Ovary (tissue), 9 donors: ENCODE measurements around the gene ACVR1C. TPM values are rescaled to one million over a fixed set of nuclear protein-coding genes. Genes with fewer than 3 reads are reported as not detected.

ENCODE experiments used
- DNase-seq, 5 donors: peaks; one replicate each; pipeline ENCODE4 v3.0.0-alpha.2; 2019 to 2020
- H3K27ac ChIP-seq, 2 donors: fragments of 200-600 bp; one replicate each; pipeline versions ENCODE4 v1.5.1 to v1.8.0; 2019 to 2022
- H3K27me3 ChIP-seq: fragments of 200-600 bp; one replicate; pipeline ENCODE4 v1.8.0; 2022
- H3K36me3 ChIP-seq: fragments of 200-600 bp; sonication (generic); one replicate; pipeline ENCODE4 v1.5.1; 2019
- H3K4me1 ChIP-seq: one replicate; pipeline ENCODE4 v1.8.1; 2013; ENCODE audit warnings: mild to moderate bottlenecking, moderate library complexity; ENCODE audit not compliant: insufficient read depth
- H3K4me3 ChIP-seq: fragments of 200-600 bp; sonication (generic); one replicate; pipeline ENCODE4 v1.5.1; 2017
- H3K9me3 ChIP-seq, 2 donors: fragments of 200-600 bp in 1 of 2; sonication (generic) in 1 of 2; one replicate each; pipeline versions ENCODE4 v1.5.1 to v1.8.1; 2013 to 2019; ENCODE audit warnings: mild to moderate bottlenecking in 1 of 2, moderate library complexity in 1 of 2
- EP300 ChIP-seq: sonication (generic); formaldehyde crosslinking; IDR thresholded peaks from one replicate; pipeline ENCODE4 v1.6.1; 2017; ENCODE audit warnings: antibody characterized with exemption
- POLR2A ChIP-seq: fragments of 450-650 bp; IDR thresholded peaks from one replicate; pipeline ENCODE4 v1.6.1; 2017; ENCODE audit warnings: antibody characterized with exemption, mild to moderate bottlenecking, moderate library complexity
- WGBS, 3 donors: extraction: QIAGEN DNeasy Blood & Tissue Kit in 1 of 3; methylation state at CpG; one replicate each; pipeline versions ENCODE4 v1.1.5 to v1.1.7; 2013 to 2017; 5-methylcytosine and 5-hydroxymethylcytosine counted together
- intact Hi-C, 4 donors: fragments of 100-400 bp; cut with DNase I; formaldehyde crosslinking; loops; one replicate each; pipeline versions ENCODE4 v1.11.0 to v1.15.1; 2022 to 2023
- polyA plus RNA-seq, 2 donors: library from polyadenylated mRNA; stranded (reverse); fragments of 200-250 nt in 1 of 2; fragments of 350-450 nt in 1 of 2; fragmentation: Illumina TruSeq in 1 of 2; extraction: RNeasy Lipid Tissue Mini Kit (QIAGEN cat#74804) in 1 of 2; gene quantifications; one replicate each; pipeline ENCODE4 v1.2.3, GENCODE V29; 2013 to 2014
- total RNA-seq, 7 donors: library from RNA; depleted of rRNA in 2 of 7; stranded (reverse); fragments of >200 nt in 2 of 7; fragmentation: NEBNext Ultra II Directional in 3 of 7; extraction: Animal tissue kit (Norgen Biotek cat#: 25700) in 3 of 7; gene quantifications; one replicate each; pipeline versions ENCODE4 v1.1.0 to v1.2.4, GENCODE V29; 2016 to 2023
- TF ChIP-seq, protein P1 (sequence below), 3 donors: fragments of 450-650 bp in 2 of 3; fragments of 200-600 bp in 1 of 3; IDR thresholded peaks; one replicate each; pipeline versions ENCODE4 v1.5.1 to v1.8.0; 2016 to 2022; ENCODE audit warnings: antibody characterized with exemption in 3 of 3, mild to moderate bottlenecking in 1 of 3
- donor health status: DM: no; HTN: no; CAD: no; lungs with moderate emphysema.
- donor health status: DM: no; HTN: no; CAD: no.
- donor health status: Bipolar disorder and iron deficiency.
- donor health status: DM: yes; HTN: yes; CAD: no.
- donor health status: DM: no; HTN: no; CAD: no.
- donor health status: DM: yes; HTN: yes; CAD: no.

Gene ACVR1C
- total and polyA plus RNA-seq, 9 donors, result 0.45 to 8.7 (median 1.8) TPM

DNA sequence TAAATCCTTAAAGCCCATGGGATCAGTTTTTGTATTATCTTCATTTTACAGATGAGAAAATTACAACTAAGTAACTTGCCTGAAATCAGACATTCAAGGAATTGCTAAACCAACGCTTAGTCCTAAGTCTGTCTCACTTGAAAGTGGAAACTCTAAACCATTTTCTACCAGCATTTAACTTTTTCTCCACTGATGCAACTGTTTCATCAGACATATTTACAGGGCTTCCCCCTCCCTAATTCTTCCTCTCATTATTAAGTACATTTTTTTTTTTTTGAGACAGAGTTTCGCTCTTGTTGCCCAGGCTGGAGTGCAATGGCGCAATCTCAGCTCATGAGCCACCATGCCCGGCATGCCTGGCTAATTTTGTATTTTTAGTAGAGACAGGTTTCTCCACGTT lies 88.6 kb downstream of the ACVR1C start:
- Histone ChIP-seq H3K36me3 (no peaks in the 10 kb centered on the region), H3K27me3 (no peaks in the 10 kb centered on the region), H3K4me3 (no peak overlapping the region), H3K27ac (no peak overlapping the region), H3K4me1 (no peaks in the 10 kb centered on the region), H3K9me3 (no peaks in the 10 kb centered on the region)
- no peak for DNase-seq
- TF ChIP-seq EP300 (no peak), POLR2A (no peak)
- TF ChIP-seq, protein P1, sequence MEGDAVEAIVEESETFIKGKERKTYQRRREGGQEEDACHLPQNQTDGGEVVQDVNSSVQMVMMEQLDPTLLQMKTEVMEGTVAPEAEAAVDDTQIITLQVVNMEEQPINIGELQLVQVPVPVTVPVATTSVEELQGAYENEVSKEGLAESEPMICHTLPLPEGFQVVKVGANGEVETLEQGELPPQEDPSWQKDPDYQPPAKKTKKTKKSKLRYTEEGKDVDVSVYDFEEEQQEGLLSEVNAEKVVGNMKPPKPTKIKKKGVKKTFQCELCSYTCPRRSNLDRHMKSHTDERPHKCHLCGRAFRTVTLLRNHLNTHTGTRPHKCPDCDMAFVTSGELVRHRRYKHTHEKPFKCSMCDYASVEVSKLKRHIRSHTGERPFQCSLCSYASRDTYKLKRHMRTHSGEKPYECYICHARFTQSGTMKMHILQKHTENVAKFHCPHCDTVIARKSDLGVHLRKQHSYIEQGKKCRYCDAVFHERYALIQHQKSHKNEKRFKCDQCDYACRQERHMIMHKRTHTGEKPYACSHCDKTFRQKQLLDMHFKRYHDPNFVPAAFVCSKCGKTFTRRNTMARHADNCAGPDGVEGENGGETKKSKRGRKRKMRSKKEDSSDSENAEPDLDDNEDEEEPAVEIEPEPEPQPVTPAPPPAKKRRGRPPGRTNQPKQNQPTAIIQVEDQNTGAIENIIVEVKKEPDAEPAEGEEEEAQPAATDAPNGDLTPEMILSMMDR (IDR thresholded peaks at IDR 0.05), result no peak
- intact Hi-C loops, result no loop called here
- WGBS, 3 donors, result 90 to 95% (median 93%) methylated on average over 5 of the region's 5 CpGs

DNA sequence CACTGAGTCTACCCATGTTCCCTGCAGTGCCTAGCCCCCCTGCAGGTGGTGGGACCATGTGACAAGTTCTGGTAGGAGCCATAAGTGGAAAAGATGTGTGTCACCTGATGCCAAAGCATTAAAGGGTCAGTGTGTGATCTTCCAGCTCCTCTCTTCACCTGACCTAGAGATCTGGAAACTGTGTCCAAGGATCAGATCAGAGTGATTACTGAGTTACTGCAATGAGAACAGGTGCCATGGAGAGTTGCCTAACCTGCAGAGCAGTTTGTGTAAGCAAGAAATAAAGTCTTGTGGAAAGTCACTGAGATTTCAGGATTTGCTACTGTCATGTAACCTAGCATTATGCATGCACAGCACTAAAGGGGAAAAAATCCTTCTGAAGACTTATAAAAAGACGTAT lies 90.6 kb downstream of the ACVR1C start:
- Histone ChIP-seq H3K4me1 (no peaks in the 10 kb centered on the region), H3K9me3 (no peaks in the 10 kb centered on the region), H3K27ac (no peak overlapping the region), H3K27me3 (no peaks in the 10 kb centered on the region), H3K4me3 (no peak overlapping the region), H3K36me3 (no peaks in the 10 kb centered on the region)
- intact Hi-C loops, result no loop called here
- TF ChIP-seq EP300, result no peak
- TF ChIP-seq, protein P1 (IDR thresholded peaks at IDR 0.05), result no peak
- TF ChIP-seq POLR2A, result no peak
- WGBS, 3 donors, result 91 to 94% (median 93%) methylated on average over 1 of the region's 1 CpG
- no peak for DNase-seq

DNA sequence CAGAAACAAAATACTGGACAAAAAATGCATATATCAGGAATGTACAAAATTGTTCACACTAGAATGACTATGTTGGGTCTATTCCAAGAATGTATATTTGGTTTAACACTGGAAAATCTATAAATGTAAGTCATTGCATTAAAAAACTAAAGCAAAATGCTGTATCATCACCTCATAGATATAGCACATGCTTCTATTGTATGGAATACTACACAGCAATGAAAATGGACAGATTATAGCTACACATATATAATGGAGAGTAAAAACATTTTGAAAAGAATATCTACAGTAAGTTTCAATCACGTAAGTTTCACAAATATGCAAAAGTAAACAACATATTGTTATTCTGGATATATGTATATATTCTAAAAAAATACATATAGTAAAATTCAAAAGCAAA lies 91.8 kb downstream of the ACVR1C start:
- H3K27ac ChIP-seq, result no peak overlapping the region
- H3K4me1 ChIP-seq, result no peaks in the 10 kb centered on the region
- no peak for DNase-seq
- no peak overlapping the region for H3K4me3 ChIP-seq
- H3K9me3 ChIP-seq, result no peaks in the 10 kb centered on the region
- no peaks in the 10 kb centered on the region for H3K27me3 ChIP-seq
- H3K36me3 ChIP-seq, result no peaks in the 10 kb centered on the region
- 81 to 91% (median 88%) methylated on average over 1 of the region's 1 CpG for WGBS, 3 donors
- TF ChIP-seq, protein P1 (IDR thresholded peaks at IDR 0.05), result no peak
- TF ChIP-seq POLR2A, result no peak
- TF ChIP-seq EP300, result no peak
- intact Hi-C loops, result no loop called here

DNA sequence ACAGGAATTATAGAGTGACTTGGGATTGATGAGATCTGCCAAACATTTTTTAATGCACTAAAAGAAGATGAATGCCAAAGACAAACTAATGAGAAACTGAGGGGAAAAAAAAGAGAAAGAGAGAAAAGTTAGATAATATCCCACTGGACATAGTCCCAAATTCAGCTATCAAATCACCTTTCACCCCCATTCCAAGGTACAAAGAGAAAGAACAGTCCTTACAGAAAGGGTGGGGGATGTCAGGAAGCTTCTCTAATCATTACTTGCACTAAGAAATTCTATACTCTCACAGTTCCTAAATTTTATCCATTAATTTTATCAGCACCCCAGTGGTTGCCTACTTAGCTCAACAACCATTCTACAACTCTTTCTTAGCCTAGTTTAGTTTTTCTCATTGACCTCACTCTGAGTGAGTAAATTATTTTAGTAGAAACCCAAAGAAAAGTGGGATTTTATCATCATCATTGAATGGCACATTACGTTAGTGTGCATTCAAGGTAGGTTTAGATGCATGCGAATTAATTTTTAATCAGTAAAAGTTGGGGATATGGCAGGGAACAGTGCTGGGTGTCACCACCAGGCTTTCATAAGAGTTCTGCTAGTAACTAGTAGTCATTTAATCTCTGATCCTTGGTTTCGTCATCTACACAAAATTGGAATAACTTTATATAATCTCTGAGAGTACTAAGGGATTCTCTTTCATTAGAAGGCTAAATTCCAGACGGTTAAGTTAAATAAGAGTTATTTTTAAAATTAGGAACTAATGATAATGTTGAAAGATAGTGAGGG lies 99.5 kb downstream of the ACVR1C start:
- Histone ChIP-seq H3K9me3 (no peaks in the 10 kb centered on the region), H3K27ac (no peak overlapping the region), H3K4me3 (no peak overlapping the region), H3K36me3 (no peaks in the 10 kb centered on the region), H3K4me1 (no peaks in the 10 kb centered on the region), H3K27me3 (no peaks in the 10 kb centered on the region)
- no peak for DNase-seq
- TF ChIP-seq EP300, result no peak
- no peak for TF ChIP-seq POLR2A
- 76 to 86% (median 76%) methylated on average over 4 of the region's 4 CpGs for WGBS, 3 donors
- intact Hi-C loops, result no loop called here

DNA sequence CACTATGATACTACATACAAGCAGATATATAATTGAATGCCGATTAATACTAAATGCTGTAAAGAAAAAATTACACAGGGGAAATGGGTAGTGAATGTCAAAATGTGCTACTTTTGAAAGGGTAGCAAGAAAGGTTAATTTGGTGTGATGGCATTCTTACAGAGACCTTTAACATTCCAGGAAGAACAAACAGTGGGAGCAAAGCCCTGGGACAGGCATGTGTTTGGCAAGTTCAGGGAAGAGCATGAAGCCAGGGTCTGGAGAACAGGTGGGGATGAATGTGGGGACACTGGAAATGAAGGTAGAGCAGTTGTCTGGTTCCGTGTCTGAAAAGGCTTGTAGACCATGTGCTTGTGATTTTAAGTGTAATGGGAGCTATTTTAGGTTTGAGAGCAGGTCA lies 102.6 kb downstream of the ACVR1C start:
- no peak overlapping the region for H3K27ac ChIP-seq
- no peaks in the 10 kb centered on the region for H3K4me1 ChIP-seq
- H3K9me3 ChIP-seq, result no peaks in the 10 kb centered on the region
- H3K4me3 ChIP-seq, result no peak overlapping the region
- TF ChIP-seq POLR2A (no peak), EP300 (no peak)
- TF ChIP-seq, protein P1 (IDR thresholded peaks at IDR 0.05), result no peak
- 92 to 95% (median 92%) methylated on average over 2 of the region's 2 CpGs for WGBS, 3 donors
- H3K27me3 ChIP-seq, result no peaks in the 10 kb centered on the region
- intact Hi-C loops, result no loop called here
- no peak for DNase-seq
- no peaks in the 10 kb centered on the region for H3K36me3 ChIP-seq
